ENCODE data around the gene ATF6B.

ATF6B gene

DNA sequence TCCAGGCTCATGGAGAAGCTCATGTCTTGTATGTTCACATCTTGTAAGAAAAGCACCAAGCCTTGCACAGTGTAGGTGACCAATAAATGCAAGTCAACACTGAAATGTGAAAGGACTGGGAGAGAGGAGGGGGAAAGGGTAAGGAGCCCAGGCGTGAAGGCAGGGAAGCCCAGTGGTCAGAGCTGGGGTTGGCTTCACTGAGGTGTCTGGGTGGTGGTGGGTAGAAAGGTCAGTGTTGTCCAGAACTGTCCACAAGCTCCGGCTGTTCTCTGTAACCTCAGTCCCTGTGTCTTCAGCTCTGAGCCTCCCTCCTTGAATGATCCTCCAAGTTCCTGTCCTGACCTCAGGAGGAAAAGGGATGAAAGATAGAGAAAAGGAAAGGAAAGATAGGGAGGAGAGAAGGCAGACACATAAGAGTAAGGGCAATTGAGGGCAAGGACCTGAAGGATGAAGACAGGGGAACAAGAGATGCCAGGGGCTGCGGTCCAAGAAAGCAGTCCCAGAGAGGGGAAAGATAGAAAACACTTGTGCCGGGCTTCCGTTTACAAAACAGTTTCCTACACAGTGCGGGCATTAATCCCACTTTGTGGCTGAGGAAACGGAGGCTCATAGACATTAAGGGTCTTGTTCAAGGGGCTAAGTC lies 16.5 kb downstream of the ATF6B start:
- H3K9me3 ChIP-seq (ENCODE audit: control insufficient read depth, low read length): no peaks in the 10 kb centered on the region
- H2AK5ac ChIP-seq (ENCODE audit: low read length, severe bottlenecking): no peak overlapping the region
- H4K91ac ChIP-seq (ENCODE audit: low read length): no peak overlapping the region
- H2BK12ac ChIP-seq (ENCODE audit: low read length in 2 of 2): no peak overlapping the region
- H3K4me2 ChIP-seq (ENCODE audit: low read length, poor library complexity, severe bottlenecking): no peak overlapping the region
- no peak overlapping the region for H3K23ac ChIP-seq (ENCODE audit: low read length in 2 of 2)
- H3K4ac ChIP-seq (ENCODE audit: low read depth in 1 of 2, low read length in 2 of 2): no peak overlapping the region
- H3K27ac ChIP-seq (ENCODE audit: low read length, poor library complexity, severe bottlenecking): no peak overlapping the region
- no peak for DNase-seq
- peaks cover 15% of the 10 kb centered on the region for H3K4me1 ChIP-seq (ENCODE audit: control insufficient read depth, insufficient read depth, low read depth, low read length)
- H3K27me3 ChIP-seq (ENCODE audit: control insufficient read depth in 1 of 2, insufficient read depth in 1 of 2, low read length in 2 of 2): peaks cover 0 to 44% of the 10 kb centered on the region in 2 experiments
- WGBS: 98% methylated on average over 7 of the region's 7 CpGs
- H3K79me1 ChIP-seq (replicated peaks; ENCODE audit: low read length, poor library complexity, severe bottlenecking): peaks cover 3% of the 10 kb centered on the region
- H3K14ac ChIP-seq (ENCODE audit: low read length in 2 of 2): no peak overlapping the region
- no peak overlapping the region for H3K18ac ChIP-seq (ENCODE audit: low read depth in 1 of 2, low read length in 2 of 2)
- peak overlapping the region; percentile 87 for H3K9ac ChIP-seq (ENCODE audit: low read length)
- H2AFZ ChIP-seq (ENCODE audit: low read depth, low read length): no peak overlapping the region
- H3K36me3 ChIP-seq (ENCODE audit: control insufficient read depth in 1 of 2, insufficient read depth in 2 of 2, low read depth in 1 of 2, low read length in 2 of 2): peaks cover 18 to 29% of the 10 kb centered on the region in 2 experiments
- H4K8ac ChIP-seq (ENCODE audit: low read length): no peak overlapping the region
- no peak overlapping the region for H2BK120ac ChIP-seq (ENCODE audit: low read depth, low read length)
- H3K4me3 ChIP-seq (ENCODE audit: insufficient read depth in 1 of 2, low read depth in 1 of 2, low read length in 2 of 2): peak overlapping the region in 1 of 2 experiments; percentile 2
- no peak overlapping the region for H2BK5ac ChIP-seq (ENCODE audit: low read depth, low read length, poor library complexity, severe bottlenecking)
- no peak overlapping the region for H2BK15ac ChIP-seq (ENCODE audit: low read depth, poor library complexity, severe bottlenecking)

DNA sequence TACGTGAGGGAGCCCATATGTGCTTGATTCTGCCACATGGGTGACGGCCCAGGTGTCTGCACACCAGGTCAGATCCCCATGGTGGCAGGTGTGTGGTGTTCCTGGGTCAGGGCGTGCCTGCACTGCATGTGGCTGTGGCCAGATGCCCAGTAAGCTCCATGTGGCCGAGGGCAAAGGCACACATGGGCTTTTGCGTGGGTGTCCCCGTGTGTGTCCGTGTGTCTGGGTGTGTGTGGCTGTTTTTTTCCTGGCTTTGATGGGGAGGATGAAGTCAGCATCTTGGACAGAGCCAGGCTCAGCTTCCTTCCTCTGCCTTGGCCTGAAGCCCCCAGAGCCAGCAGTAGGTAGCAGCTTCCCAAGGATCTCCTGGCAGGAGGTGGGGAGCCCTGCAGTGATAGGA lies 17.4 kb downstream of the ATF6B start:
- Histone ChIP-seq H3K9ac (ENCODE audit: low read length) (peak overlapping the region; percentile 87), H4K8ac (ENCODE audit: low read length) (no peak overlapping the region), H3K4me2 (ENCODE audit: low read length, poor library complexity, severe bottlenecking) (no peak overlapping the region), H3K9me3 (ENCODE audit: control insufficient read depth, low read length) (no peaks in the 10 kb centered on the region), H3K4ac (ENCODE audit: low read depth in 1 of 2, low read length in 2 of 2) (peak overlapping the region in 1 of 2 experiments; percentile 37), H4K91ac (ENCODE audit: low read length) (peak overlapping the region; percentile 75), H2BK12ac (ENCODE audit: low read length in 2 of 2) (peak overlapping the region in 1 of 2 experiments; percentile 11), H3K4me1 (ENCODE audit: control insufficient read depth, insufficient read depth, low read depth, low read length) (peaks cover 15% of the 10 kb centered on the region), H2BK15ac (ENCODE audit: low read depth, poor library complexity, severe bottlenecking) (no peak overlapping the region), H3K27me3 (ENCODE audit: control insufficient read depth in 1 of 2, insufficient read depth in 1 of 2, low read length in 2 of 2) (peaks cover 0 to 50% of the 10 kb centered on the region in 2 experiments), H3K4me3 (ENCODE audit: insufficient read depth in 1 of 2, low read depth in 1 of 2, low read length in 2 of 2) (peak overlapping the region in 1 of 2 experiments; percentile 98), H3K14ac (ENCODE audit: low read length in 2 of 2) (no peak overlapping the region), H3K27ac (ENCODE audit: low read length, poor library complexity, severe bottlenecking) (no peak overlapping the region), H3K79me1 (replicated peaks; ENCODE audit: low read length, poor library complexity, severe bottlenecking) (no peaks in the 10 kb centered on the region), H3K18ac (ENCODE audit: low read depth in 1 of 2, low read length in 2 of 2) (no peak overlapping the region), H2BK5ac (ENCODE audit: low read depth, low read length, poor library complexity, severe bottlenecking) (no peak overlapping the region), H2AK5ac (ENCODE audit: low read length, severe bottlenecking) (no peak overlapping the region), H2BK120ac (ENCODE audit: low read depth, low read length) (no peak overlapping the region), H2AFZ (ENCODE audit: low read depth, low read length) (no peak overlapping the region), H3K36me3 (ENCODE audit: control insufficient read depth in 1 of 2, insufficient read depth in 2 of 2, low read depth in 1 of 2, low read length in 2 of 2) (peaks cover 14 to 21% of the 10 kb centered on the region in 2 experiments), H3K23ac (ENCODE audit: low read length in 2 of 2) (no peak overlapping the region)
- WGBS: 87% methylated on average over 7 of the region's 7 CpGs
- no peak for DNase-seq

DNA sequence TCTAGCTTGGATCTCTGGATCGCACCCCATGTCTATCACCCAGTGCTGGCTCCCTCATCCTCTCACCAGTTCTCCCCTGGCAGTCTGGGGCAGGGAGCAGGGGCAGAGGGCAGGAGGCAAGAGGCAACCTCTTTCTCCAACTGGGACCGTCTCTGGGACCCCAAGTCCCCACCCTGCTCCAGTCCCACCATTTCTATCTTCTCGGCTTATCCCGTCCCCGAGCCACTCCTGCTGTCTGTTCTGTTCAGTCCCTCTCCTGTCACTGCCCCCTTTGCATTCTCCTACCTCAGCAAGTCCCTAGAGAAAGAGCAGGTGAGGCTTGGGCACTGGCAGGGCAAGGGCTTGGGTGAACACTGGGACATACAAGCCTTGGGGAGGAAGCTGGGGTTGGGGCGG lies 18.3 kb downstream of the ATF6B start:
- H3K4me2 ChIP-seq (ENCODE audit: low read length, poor library complexity, severe bottlenecking): no peak overlapping the region
- peaks cover 0 to 56% of the 10 kb centered on the region in 2 experiments for H3K27me3 ChIP-seq (ENCODE audit: control insufficient read depth in 1 of 2, insufficient read depth in 1 of 2, low read length in 2 of 2)
- H3K9ac ChIP-seq (ENCODE audit: low read length): peak overlapping the region; percentile 87
- H3K36me3 ChIP-seq (ENCODE audit: control insufficient read depth in 1 of 2, insufficient read depth in 2 of 2, low read depth in 1 of 2, low read length in 2 of 2): peaks cover 16 to 18% of the 10 kb centered on the region in 2 experiments
- no peak overlapping the region for H3K23ac ChIP-seq (ENCODE audit: low read length in 2 of 2)
- H2AFZ ChIP-seq (ENCODE audit: low read depth, low read length): no peak overlapping the region
- DNase-seq: no peak
- 74% methylated on average over 6 of the region's 6 CpGs for WGBS
- H3K4ac ChIP-seq (ENCODE audit: low read depth in 1 of 2, low read length in 2 of 2): no peak overlapping the region
- no peak overlapping the region for H2BK120ac ChIP-seq (ENCODE audit: low read depth, low read length)
- no peak overlapping the region for H4K8ac ChIP-seq (ENCODE audit: low read length)
- no peak overlapping the region for H4K91ac ChIP-seq (ENCODE audit: low read length)
- H3K4me1 ChIP-seq (ENCODE audit: control insufficient read depth, insufficient read depth, low read depth, low read length): peaks cover 12% of the 10 kb centered on the region
- no peak overlapping the region for H3K14ac ChIP-seq (ENCODE audit: low read length in 2 of 2)
- no peak overlapping the region for H2BK5ac ChIP-seq (ENCODE audit: low read depth, low read length, poor library complexity, severe bottlenecking)
- H3K9me3 ChIP-seq (ENCODE audit: control insufficient read depth, low read length): no peaks in the 10 kb centered on the region
- H3K18ac ChIP-seq (ENCODE audit: low read depth in 1 of 2, low read length in 2 of 2): peak overlapping the region in 1 of 2 experiments; percentile 28
- no peak overlapping the region for H2BK15ac ChIP-seq (ENCODE audit: low read depth, poor library complexity, severe bottlenecking)
- no peak overlapping the region for H2AK5ac ChIP-seq (ENCODE audit: low read length, severe bottlenecking)
- H2BK12ac ChIP-seq (ENCODE audit: low read length in 2 of 2): no peak overlapping the region
- peak overlapping the region in 1 of 2 experiments; percentile 98 for H3K4me3 ChIP-seq (ENCODE audit: insufficient read depth in 1 of 2, low read depth in 1 of 2, low read length in 2 of 2)
- no peak overlapping the region for H3K27ac ChIP-seq (ENCODE audit: low read length, poor library complexity, severe bottlenecking)
- no peaks in the 10 kb centered on the region for H3K79me1 ChIP-seq (replicated peaks; ENCODE audit: low read length, poor library complexity, severe bottlenecking)

- H3K9ac ChIP-seq (ENCODE audit: low read length): peak within 1 kb of the TSS; percentile 97
- H3K79me1 ChIP-seq (replicated peaks; ENCODE audit: low read length, poor library complexity, severe bottlenecking): no peaks in the 10 kb centered on the region
- H3K27me3 ChIP-seq (ENCODE audit: control insufficient read depth in 1 of 2, insufficient read depth in 1 of 2, low read length in 2 of 2): peaks cover 0 to 62% of the 10 kb centered on the region in 2 experiments
- H3K4ac ChIP-seq (ENCODE audit: low read depth in 1 of 2, low read length in 2 of 2): peak within 1 kb of the TSS; percentile 42 to 75
- 30% methylated on average over 7 of the region's 12 CpGs for WGBS
- H2BK5ac ChIP-seq (ENCODE audit: low read depth, low read length, poor library complexity, severe bottlenecking): no peak within 1 kb of the TSS
- peak within 1 kb of the TSS; percentile 66 for H4K91ac ChIP-seq (ENCODE audit: low read length)
- peak within 1 kb of the TSS; percentile 54 for H4K8ac ChIP-seq (ENCODE audit: low read length)
- H2AFZ ChIP-seq (ENCODE audit: low read depth, low read length): no peak within 1 kb of the TSS
- no peak within 1 kb of the TSS for H3K14ac ChIP-seq (ENCODE audit: low read length in 2 of 2)
- H3K9me3 ChIP-seq (ENCODE audit: control insufficient read depth, low read length): no peaks in the 10 kb centered on the region
- no peak for DNase-seq
- H2BK15ac ChIP-seq (ENCODE audit: low read depth, poor library complexity, severe bottlenecking): peak within 1 kb of the TSS; percentile 33
- H2BK120ac ChIP-seq (ENCODE audit: low read depth, low read length): no peak within 1 kb of the TSS
- no peak within 1 kb of the TSS for H3K23ac ChIP-seq (ENCODE audit: low read length in 2 of 2)
- peak within 1 kb of the TSS in 1 of 2 experiments; percentile 98 for H3K4me3 ChIP-seq (ENCODE audit: insufficient read depth in 1 of 2, low read depth in 1 of 2, low read length in 2 of 2)
- no peak within 1 kb of the TSS for H3K4me2 ChIP-seq (ENCODE audit: low read length, poor library complexity, severe bottlenecking)
- peak within 1 kb of the TSS; percentile 56 to 90 for H2BK12ac ChIP-seq (ENCODE audit: low read length in 2 of 2)
- H3K4me1 ChIP-seq (ENCODE audit: control insufficient read depth, insufficient read depth, low read depth, low read length): peaks cover 11% of the 10 kb centered on the region
- H3K18ac ChIP-seq (ENCODE audit: low read depth in 1 of 2, low read length in 2 of 2): peak within 1 kb of the TSS; percentile 56 to 76
- H2AK5ac ChIP-seq (ENCODE audit: low read length, severe bottlenecking): no peak within 1 kb of the TSS
- peaks cover 14 to 22% of the 10 kb centered on the region in 2 experiments for H3K36me3 ChIP-seq (ENCODE audit: control insufficient read depth in 1 of 2, insufficient read depth in 2 of 2, low read depth in 1 of 2, low read length in 2 of 2)
- no peak within 1 kb of the TSS for H3K27ac ChIP-seq (ENCODE audit: low read length, poor library complexity, severe bottlenecking)
Observed at GRCh38 chr6:32109114-32109764, 18.8 kb downstream of the ATF6B start, which contains the start of gene TNXB. Gene TNXB, minus strand, starts transcription at chr6:32109338. Its CDS starts 11,140 bp downstream, at chr6:32098198.
